Activated CD8-positive, alpha-beta T cell treated with anti-CD3 and anti-CD28 coated beads for 36 hours (primary cell): ENCODE measurements around the gene TK2. TPM values are rescaled to one million over a fixed set of nuclear protein-coding genes. Genes with fewer than 3 reads are reported as not detected.

Experiments used
- ATAC-seq: fragments of 200-7000 bp; cut with Tn5 transposase; one replicate; pipeline ENCODE4 v1.10.0; 2021; ENCODE audit warnings: mild to moderate bottlenecking, moderate library complexity
- CTCF ChIA-PET: fragments of 350-600 bp; sonication (Branson Sonifier 250); formaldehyde crosslinking; loops from one replicate; lab custom pipeline; 2021; ENCODE audit warnings: antibody characterized with exemption; lab: Charles Lee
- POLR2A ChIA-PET: fragments of 350-600 bp; sonication (Branson Sonifier 250); formaldehyde crosslinking; loops from one replicate; lab custom pipeline; 2021; ENCODE audit warnings: antibody characterized with exemption; lab: Charles Lee
- DNase-seq: peaks from one replicate; pipeline ENCODE4 v3.0.0-alpha.2; 2020
- H3K27ac Mint-ChIP-seq: one replicate; pipeline ENCODE4 v1.8.0; 2021; ENCODE audit warnings: mild to moderate bottlenecking, mixed read lengths
- H3K27me3 Mint-ChIP-seq: one replicate; pipeline ENCODE4 v1.8.0; 2021; ENCODE audit warnings: mixed read lengths
- H3K36me3 Mint-ChIP-seq: one replicate; pipeline ENCODE4 v1.8.0; 2021; ENCODE audit warnings: low read depth, mixed read lengths
- H3K4me1 Mint-ChIP-seq: one replicate; pipeline ENCODE4 v1.8.0; 2021; ENCODE audit warnings: low read depth, mixed read lengths
- H3K4me3 Mint-ChIP-seq: one replicate; pipeline ENCODE4 v1.8.0; 2021; ENCODE audit warnings: mild to moderate bottlenecking, moderate library complexity, mixed read lengths
- H3K9me3 Mint-ChIP-seq: one replicate; pipeline ENCODE4 v1.8.0; 2021; ENCODE audit warnings: mixed read lengths
- CTCF ChIP-seq: fragments of 200-600 bp; IDR thresholded peaks from one replicate; pipeline ENCODE4 v1.8.0; 2022; ENCODE audit warnings: antibody characterized with exemption, mild to moderate bottlenecking
- intact Hi-C: fragments of 100-400 bp; cut with micrococcal nuclease; formaldehyde crosslinking; loops from one replicate; pipeline ENCODE4 v1.10.0; 2022
- total RNA-seq, 2 experiments: library from RNA; stranded (reverse); gene quantifications; one replicate each; pipeline ENCODE4 v1.2.3, GENCODE V29; 2021

The TK2 gene
- total RNA-seq, 2 experiments from 2014 or later = 3.2 to 4.4 TPM

- intact Hi-C loops = no loop called here
- Mint-ChIP-seq H3K36me3 (no peaks in the 10 kb centered on the region), H3K4me1 (peaks cover 37% of the 10 kb centered on the region), H3K27ac (no peak overlapping the region), H3K9me3 (no peaks in the 10 kb centered on the region), H3K4me3 (no peak overlapping the region), H3K27me3 (no peaks in the 10 kb centered on the region)
- no peak for TF ChIP-seq CTCF
- DNase-seq (no peak), ATAC-seq (no peak)
- CTCF ChIA-PET = interaction anchor here (1.0 to 1.7 kb wide), 3 partner anchors 38 to 106 kb away, joined by 4 to 6 read pairs (median 5); partner anchors contain the start of gene CKLF
- POLR2A ChIA-PET = no interaction called here
These were observed 36.7 kb downstream of the TK2 start for GRCh38 chr16:66513111-66513723.

- DNase-seq (no peak), ATAC-seq (no peak)
- intact Hi-C loops = no loop called here
- ChIA-PET CTCF (interaction anchor here (1.0 to 2.6 kb wide), 6 partner anchors 39 to 105 kb away, joined by 3 to 10 read pairs (median 4); partner anchors contain the start of gene CKLF), POLR2A (interaction anchor here (0.7 kb wide), 1 partner anchor 37 kb away, joined by 3 read pairs; no protein-coding TSS in a partner anchor)
- Mint-ChIP-seq H3K27ac (no peak overlapping the region), H3K36me3 (no peaks in the 10 kb centered on the region), H3K27me3 (no peaks in the 10 kb centered on the region), H3K4me3 (no peak overlapping the region), H3K9me3 (no peaks in the 10 kb centered on the region), H3K4me1 (peaks cover 32% of the 10 kb centered on the region)
- TF ChIP-seq CTCF = no peak
These were observed 37.4 kb downstream of the TK2 start for GRCh38 chr16:66512272-66513110.

GRCh38 chr16:66511602-66512271 is 38.2 kb downstream of the TK2 start:
- Mint-ChIP-seq H3K9me3 (no peaks in the 10 kb centered on the region), H3K4me1 (peaks cover 24% of the 10 kb centered on the region), H3K4me3 (no peak overlapping the region), H3K27ac (no peak overlapping the region), H3K36me3 (no peaks in the 10 kb centered on the region), H3K27me3 (no peaks in the 10 kb centered on the region)
- no peak for DNase-seq
- CTCF ChIA-PET = interaction anchor here (1.0 to 2.6 kb wide), 7 partner anchors 40 to 105 kb away, joined by 3 to 10 read pairs (median 4); partner anchors contain the start of gene CKLF
- no peak for ATAC-seq
- TF ChIP-seq CTCF = no peak
- POLR2A ChIA-PET = interaction anchor here (0.7 to 1.0 kb wide), 2 partner anchors 37 to 39 kb away, joined by 3 read pairs; partner anchors contain the start of gene TK2
- intact Hi-C loops = no loop called here

- ChIA-PET POLR2A (interaction anchor here (1.0 to 1.1 kb wide), 2 partner anchors 8 to 39 kb away, joined by 3 to 5 read pairs; partner anchors contain the start of gene TK2), CTCF (interaction anchor here (1.0 to 2.6 kb wide), 9 partner anchors 13 to 97 kb away, joined by 3 to 10 read pairs (median 3); partner anchors contain the start of gene CKLF)
These were observed 39.0 kb downstream of the TK2 start for GRCh38 chr16:66510711-66511601.

More at GRCh38 chr16:66510711-66511601, 39.0 kb downstream of the TK2 start:
- intact Hi-C loops = no loop called here
- ATAC-seq = no peak
- H3K4me3 Mint-ChIP-seq = no peak overlapping the region
- no peak overlapping the region for H3K27ac Mint-ChIP-seq
- DNase-seq = no peak
- H3K36me3 Mint-ChIP-seq = no peaks in the 10 kb centered on the region
- H3K4me1 Mint-ChIP-seq = peaks cover 16% of the 10 kb centered on the region
- no peaks in the 10 kb centered on the region for H3K9me3 Mint-ChIP-seq
- TF ChIP-seq CTCF = no peak
- no peaks in the 10 kb centered on the region for H3K27me3 Mint-ChIP-seq
